ENCODE measurements around the gene COMT. TPM values are rescaled to one million over a fixed set of nuclear protein-coding genes. Genes with fewer than 3 reads are reported as not detected.

Gene COMT
- total and polyA plus RNA-seq, 8 donors: 47.9 to 95.0 (median 62.3) TPM

- H3K9me3 ChIP-seq: no peaks in the 10 kb centered on the region
- WGBS, 2 donors: 94% methylated on average over 23 of the region's 23 CpGs
- TF ChIP-seq CTCF (IDR thresholded peaks at IDR 0.05): no peak
- peak in 1 of 6 donors; percentile 44 for DNase-seq
- no peaks in the 10 kb centered on the region for H3K4me1 ChIP-seq
- no peak for ATAC-seq
- no peaks in the 10 kb centered on the region for H3K27me3 ChIP-seq
- H3K36me3 ChIP-seq: no peaks in the 10 kb centered on the region
- H3K4me3 ChIP-seq: no peak overlapping the region
- FAIRE-seq: no peak
- intact Hi-C loops (cut with DNase I): no loop called here
- no peak overlapping the region for H3K27ac ChIP-seq
These were observed 46.3 kb upstream of the COMT start for GRCh38 chr22:19895160-19895849.

GRCh38 chr22:19896665-19897355 lies 44.8 kb upstream of the COMT start:
- no peak overlapping the region for H3K27ac ChIP-seq
- no peaks in the 10 kb centered on the region for H3K36me3 ChIP-seq
- FAIRE-seq (no peak), ATAC-seq (no peak), DNase-seq (no peak)
- H3K27me3 ChIP-seq: no peaks in the 10 kb centered on the region
- intact Hi-C loops (cut with DNase I): no loop called here
- H3K9me3 ChIP-seq: no peaks in the 10 kb centered on the region
- WGBS, 2 donors: 89 to 93% methylated on average over 14 to 15 of the region's 15 CpGs
- no peak for TF ChIP-seq CTCF (IDR thresholded peaks at IDR 0.05)
- no peaks in the 10 kb centered on the region for H3K4me1 ChIP-seq
- no peak overlapping the region for H3K4me3 ChIP-seq

GRCh38 chr22:19897726-19898125 lies 43.8 kb upstream of the COMT start:
- intact Hi-C loops (cut with DNase I): no loop called here
- Histone ChIP-seq H3K9me3 (no peaks in the 10 kb centered on the region), H3K27ac (no peak overlapping the region), H3K27me3 (no peaks in the 10 kb centered on the region), H3K4me3 (no peak overlapping the region), H3K4me1 (no peaks in the 10 kb centered on the region), H3K36me3 (no peaks in the 10 kb centered on the region)
- FAIRE-seq: no peak
- DNase-seq: no peak
- TF ChIP-seq CTCF (IDR thresholded peaks at IDR 0.05): no peak
- 89% methylated on average over 16 of the region's 16 CpGs for WGBS, 2 donors
- ATAC-seq: no peak

GRCh38 chr22:19898145-19898544 lies 43.4 kb upstream of the COMT start:
- Histone ChIP-seq H3K27ac (no peak overlapping the region), H3K4me3 (no peak overlapping the region), H3K27me3 (no peaks in the 10 kb centered on the region), H3K9me3 (no peaks in the 10 kb centered on the region), H3K36me3 (no peaks in the 10 kb centered on the region), H3K4me1 (no peaks in the 10 kb centered on the region)
- FAIRE-seq (no peak), ATAC-seq (no peak), DNase-seq (no peak)
- intact Hi-C loops (cut with DNase I): no loop called here
- 92 to 95% methylated on average over 7 of the region's 7 CpGs for WGBS, 2 donors
- no peak for TF ChIP-seq CTCF (IDR thresholded peaks at IDR 0.05)
